Measurements from ENCODE around the gene SFT2D1.

- TF ChIP-seq, protein P1, sequence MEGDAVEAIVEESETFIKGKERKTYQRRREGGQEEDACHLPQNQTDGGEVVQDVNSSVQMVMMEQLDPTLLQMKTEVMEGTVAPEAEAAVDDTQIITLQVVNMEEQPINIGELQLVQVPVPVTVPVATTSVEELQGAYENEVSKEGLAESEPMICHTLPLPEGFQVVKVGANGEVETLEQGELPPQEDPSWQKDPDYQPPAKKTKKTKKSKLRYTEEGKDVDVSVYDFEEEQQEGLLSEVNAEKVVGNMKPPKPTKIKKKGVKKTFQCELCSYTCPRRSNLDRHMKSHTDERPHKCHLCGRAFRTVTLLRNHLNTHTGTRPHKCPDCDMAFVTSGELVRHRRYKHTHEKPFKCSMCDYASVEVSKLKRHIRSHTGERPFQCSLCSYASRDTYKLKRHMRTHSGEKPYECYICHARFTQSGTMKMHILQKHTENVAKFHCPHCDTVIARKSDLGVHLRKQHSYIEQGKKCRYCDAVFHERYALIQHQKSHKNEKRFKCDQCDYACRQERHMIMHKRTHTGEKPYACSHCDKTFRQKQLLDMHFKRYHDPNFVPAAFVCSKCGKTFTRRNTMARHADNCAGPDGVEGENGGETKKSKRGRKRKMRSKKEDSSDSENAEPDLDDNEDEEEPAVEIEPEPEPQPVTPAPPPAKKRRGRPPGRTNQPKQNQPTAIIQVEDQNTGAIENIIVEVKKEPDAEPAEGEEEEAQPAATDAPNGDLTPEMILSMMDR (IDR thresholded peaks at IDR 0.05; ENCODE audit: insufficient read depth, low read length, poor library complexity, severe bottlenecking), result no peak
- TF ChIP-seq EZH2phosphoT487 (conservative IDR thresholded peaks at IDR 0.05; ENCODE audit: low read length), result no peak
Measured at GRCh38 chr6:166307082-166308032, 35.0 kb downstream of the SFT2D1 start.
